Endothelial cell of umbilical vein (primary cell): ENCODE results near the gene FOS. TPM values are rescaled to one million over a fixed set of nuclear protein-coding genes. Genes with fewer than 3 reads are reported as not detected.

Experiments
- BruUV-seq: library from RNA; stranded (reverse); fragments of 400-500 nt; replicated peaks from 2 replicates; lab custom pipeline; 2021; lab: Mats Ljungman, UMichigan
- CTCF ChIA-PET: fragments of 300-600, 350-600 bp; sonication (Branson Sonifier 250); formaldehyde crosslinking; loops from one replicate; lab custom pipeline; 2021; ENCODE audit warnings: antibody characterized with exemption, inconsistent platforms; lab: Charles Lee
- POLR2A ChIA-PET: fragments of 300-600, 350-600 bp; sonication (Branson Sonifier 250); formaldehyde crosslinking; loops from one replicate; lab custom pipeline; 2021; ENCODE audit warnings: antibody characterized with exemption, inconsistent platforms; lab: Charles Lee
- DNase-seq: peaks from one replicate; pipeline ENCODE4 v3.0.0-alpha.2; 2011; ENCODE audit warnings: low read depth, low spot score
- FAIRE-seq: peaks from 2 replicates; lab custom pipeline; 2011; peaks lifted over from hg19 to GRCh38; lab: Jason Lieb, UNC
- H2AFZ ChIP-seq: 2 replicates; pipeline ENCODE4 v1.6.0; 2012; ENCODE audit warnings: low read depth, low read length, control low read depth, inconsistent platforms
- H3K27ac ChIP-seq: 2 replicates; pipeline ENCODE4 v1.5.1; 2011; ENCODE audit warnings: low read depth, mild to moderate bottlenecking, control low read depth, low read length, moderate library complexity; ENCODE audit not compliant: insufficient read depth
- H3K27me3 ChIP-seq, 2 experiments: 2 replicates each; pipeline versions ENCODE4 v1.6.0 to v1.6.1; 2011; ENCODE audit warnings: low read length in 2 of 2, mixed read lengths in 1 of 2; ENCODE audit not compliant: control insufficient read depth in 2 of 2, insufficient read depth in 2 of 2
- H3K36me3 ChIP-seq, 2 experiments: 2 replicates in 1 of 2; 3 replicates in 1 of 2; pipeline ENCODE4 v1.5.1; 2011; ENCODE audit warnings: low read length in 2 of 2, mild to moderate bottlenecking in 1 of 2, moderate library complexity in 1 of 2; ENCODE audit not compliant: control insufficient read depth in 2 of 2, insufficient read depth in 2 of 2; ENCODE audit errors: extremely low read depth in 1 of 2
- H3K4me1 ChIP-seq: 3 replicates; pipeline ENCODE4 v1.5.1; 2011; ENCODE audit warnings: mild to moderate bottlenecking, low read length; ENCODE audit not compliant: control insufficient read depth, insufficient read depth; ENCODE audit errors: extremely low read depth
- H3K4me2 ChIP-seq: 2 replicates; pipeline ENCODE4 v1.6.1; 2011; ENCODE audit warnings: low read length, control low read depth, mixed read lengths; ENCODE audit not compliant: insufficient read depth
- H3K4me3 ChIP-seq, 3 experiments: fragments of 200-600 bp in 1 of 3; sonication (generic), shearing (Covaris generic) in 1 of 3; replicated peaks in 1 of 3; 2 replicates each; pipeline ENCODE4 v1.5.1; 2011 to 2016; ENCODE audit warnings: control low read depth in 3 of 3, low read length in 3 of 3, mild to moderate bottlenecking in 2 of 3, inconsistent platforms in 1 of 3, low read depth in 1 of 3, moderate library complexity in 1 of 3; ENCODE audit not compliant: insufficient read depth in 1 of 3
- H3K79me2 ChIP-seq: 2 replicates; pipeline ENCODE4 v1.6.0; 2012; ENCODE audit warnings: low read length, inconsistent platforms; ENCODE audit not compliant: control insufficient read depth, insufficient read depth
- H3K9ac ChIP-seq: replicated peaks from 2 replicates; pipeline ENCODE3; 2011; ENCODE audit warnings: low read length, control low read depth; ENCODE audit not compliant: insufficient read depth; ENCODE audit errors: extremely low read depth
- H3K9me1 ChIP-seq: replicated peaks from 3 replicates; pipeline ENCODE4 v1.6.0; 2011; ENCODE audit warnings: mild to moderate bottlenecking, low read length; ENCODE audit not compliant: control insufficient read depth, insufficient read depth; ENCODE audit errors: extremely low read depth
- H3K9me3 ChIP-seq: replicated peaks from 2 replicates; pipeline ENCODE4 v1.5.1; 2012; ENCODE audit warnings: low read length, inconsistent platforms; ENCODE audit not compliant: control insufficient read depth, insufficient read depth
- H4K20me1 ChIP-seq: replicated peaks from 2 replicates; pipeline ENCODE3; 2011; ENCODE audit warnings: mild to moderate bottlenecking, low read length; ENCODE audit not compliant: control insufficient read depth, insufficient read depth; ENCODE audit errors: extremely low read depth
- CTCF ChIP-seq, 2 donors: IDR thresholded peaks; 1 replicate in 1 of 2; 2 replicates in 1 of 2; pipeline ENCODE4 v1.5.1; 2011; ENCODE audit warnings: low read length in 2 of 2, mild to moderate bottlenecking in 2 of 2, moderate library complexity in 2 of 2, control low read depth in 1 of 2, inconsistent platforms in 1 of 2, low read depth in 1 of 2; ENCODE audit not compliant: insufficient read depth in 1 of 2; ENCODE audit errors: extremely low read depth in 1 of 2
- EZH2 ChIP-seq: IDR thresholded peaks from 2 replicates; pipeline ENCODE4 v1.6.1; 2012; ENCODE audit warnings: borderline replicate concordance, low read depth, mild to moderate bottlenecking, moderate library complexity, low read length, inconsistent platforms; ENCODE audit not compliant: severe bottlenecking
- FOS ChIP-seq: IDR thresholded peaks from 2 replicates; pipeline ENCODE4 v1.6.1; 2011; ENCODE audit warnings: mild to moderate bottlenecking, low read length, moderate library complexity, borderline replicate concordance; ENCODE audit not compliant: insufficient read depth
- GATA2 ChIP-seq: IDR thresholded peaks from 2 replicates; pipeline ENCODE4 v1.7.0; 2011; ENCODE audit warnings: low read depth, mild to moderate bottlenecking, moderate library complexity, mixed read lengths, low read length; ENCODE audit not compliant: insufficient read length, insufficient read depth
- JUN ChIP-seq: IDR thresholded peaks from 2 replicates; pipeline ENCODE4 v1.6.1; 2011; ENCODE audit warnings: borderline replicate concordance, low read depth; ENCODE audit not compliant: insufficient read length, insufficient read depth
- MYC ChIP-seq: IDR thresholded peaks from one replicate; pipeline ENCODE4 v1.6.1; 2011; ENCODE audit warnings: mild to moderate bottlenecking, low read depth, low read length
- POLR2A ChIP-seq: IDR thresholded peaks from 2 replicates; pipeline ENCODE4 v1.6.1; 2012; ENCODE audit warnings: low read depth, mild to moderate bottlenecking, control low read depth, low read length
- POLR2AphosphoS5 ChIP-seq: IDR thresholded peaks from 2 replicates; pipeline ENCODE4 v1.6.1; 2012; ENCODE audit warnings: low read depth, mild to moderate bottlenecking, control low read depth, low read length, moderate library complexity; ENCODE audit not compliant: insufficient read depth
- dilution Hi-C: fragments of 300-500 bp; cut with MboI; formaldehyde crosslinking; loops from one replicate; pipeline ENCODE4 v1.15.0; 2019; ENCODE audit warnings: low sequenced_read_pairs; ENCODE audit not compliant: extremely low pct_ligation_motif_present
- intact Hi-C: fragments of 100-400 bp; cut with micrococcal nuclease; formaldehyde crosslinking; loops from one replicate; pipeline ENCODE4 v1.10.0; 2022
- polyA plus RNA-seq, 4 experiments: library from polyadenylated mRNA; depleted of rRNA in 3 of 4; stranded (reverse) in 3 of 4; unstranded in 1 of 4; fragments of >200 nt; gene quantifications; 2 replicates each; pipeline versions ENCODE4 v1.2.1 to v1.2.3, GENCODE V29; 2011 to 2012; ENCODE audit warnings: missing spikeins in 1 of 4
- total RNA-seq: library from RNA; stranded (reverse); gene quantifications from 2 replicates; pipeline ENCODE4 v1.2.3, GENCODE V29; 2021
- TF ChIP-seq, protein P1 (sequence below): IDR thresholded peaks from 2 replicates; pipeline ENCODE4 v1.6.1; 2011; ENCODE audit not compliant: insufficient read depth, insufficient read length

The FOS gene
- total and polyA plus RNA-seq, 2 donors (not counting 3 experiments of a cell fraction or from before 2014, with no cell fraction given), result 9.2 to 41.6 TPM

GRCh38 chr14:75299576-75299975 is 20.9 kb downstream of the FOS start:
- TF ChIP-seq FOS (no peak), GATA2 (no peak), MYC (no peak), EZH2 (no peak), JUN (no peak), CTCF (IDR thresholded peaks at IDR 0.05; ENCODE audit: extremely low read depth in 1 of 2, insufficient read depth in 1 of 2, low read depth in 1 of 2, low read length in 2 of 2) (no peak), POLR2AphosphoS5 (no peak), POLR2A (no peak)
- TF ChIP-seq, protein P1, sequence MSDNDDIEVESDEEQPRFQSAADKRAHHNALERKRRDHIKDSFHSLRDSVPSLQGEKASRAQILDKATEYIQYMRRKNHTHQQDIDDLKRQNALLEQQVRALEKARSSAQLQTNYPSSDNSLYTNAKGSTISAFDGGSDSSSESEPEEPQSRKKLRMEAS, result no peak
- H3K9me1 ChIP-seq, result no peaks in the 10 kb centered on the region
- no peaks in the 10 kb centered on the region for H3K79me2 ChIP-seq
- no peak overlapping the region for H2AFZ ChIP-seq
- H3K27ac ChIP-seq, result no peak overlapping the region
- no peak overlapping the region for H3K4me2 ChIP-seq
- POLR2A ChIA-PET, result no interaction called here
- DNase-seq (no peak), FAIRE-seq (no peak)
- no peaks in the 10 kb centered on the region for H3K27me3 ChIP-seq
- intact Hi-C loops, result no loop called here
- H4K20me1 ChIP-seq, result no peaks in the 10 kb centered on the region
- no peaks in the 10 kb centered on the region for H3K9me3 ChIP-seq
- no peak overlapping the region for H3K4me3 ChIP-seq
- H3K4me1 ChIP-seq, result peaks cover 20% of the 10 kb centered on the region
- dilution Hi-C loops, result loop anchor here (25.0 kb wide), 1 partner anchor 162 kb away; the partner anchor contains the start of gene NEK9
- CTCF ChIA-PET, result interaction anchor here (2.0 to 10.1 kb wide), 3 partner anchors 161 to 182 kb away, joined by 4 to 175 read pairs (median 32); no protein-coding TSS in a partner anchor
- no peaks in the 10 kb centered on the region for H3K36me3 ChIP-seq
- no TSS peak for BruUV-seq
- no peak overlapping the region for H3K9ac ChIP-seq
